MM.1S (cell line): Measurements from ENCODE around the gene NUDT15.

Source experiments
- EZH2 ChIP-seq: fragments of 300-600 bp; sonication (generic); optimal IDR thresholded peaks from 2 replicates; pipeline ENCODE3; 2017; ENCODE audit warnings: low read depth, mild to moderate bottlenecking, antibody characterized with exemption, low read length, mixed read lengths
- TF ChIP-seq, protein P1 (sequence below): fragments of 300-600 bp; sonication (generic); IDR thresholded peaks from 2 replicates; pipeline ENCODE4 v1.5.1; 2016; ENCODE audit warnings: antibody characterized with exemption, low read length, mixed read lengths

DNA sequence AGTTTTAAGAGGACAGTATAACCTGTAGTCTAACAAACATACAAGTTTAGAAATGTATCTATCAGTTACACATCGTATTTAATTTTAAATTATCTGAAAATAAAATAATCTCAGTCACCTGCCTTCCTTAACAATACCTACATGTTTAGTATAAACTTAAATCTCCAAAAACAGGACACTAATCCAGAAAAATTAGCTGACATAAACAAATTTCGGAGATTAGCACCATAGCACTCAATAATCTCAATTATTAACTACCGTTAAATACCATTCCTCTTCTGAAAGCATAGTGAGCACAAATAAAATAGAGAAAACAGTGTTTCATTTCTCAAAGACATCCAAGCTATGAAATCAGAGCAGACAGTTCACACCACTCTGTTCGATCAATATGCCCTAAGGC, 44.2 kb downstream of the NUDT15 start:
- TF ChIP-seq, protein P1, sequence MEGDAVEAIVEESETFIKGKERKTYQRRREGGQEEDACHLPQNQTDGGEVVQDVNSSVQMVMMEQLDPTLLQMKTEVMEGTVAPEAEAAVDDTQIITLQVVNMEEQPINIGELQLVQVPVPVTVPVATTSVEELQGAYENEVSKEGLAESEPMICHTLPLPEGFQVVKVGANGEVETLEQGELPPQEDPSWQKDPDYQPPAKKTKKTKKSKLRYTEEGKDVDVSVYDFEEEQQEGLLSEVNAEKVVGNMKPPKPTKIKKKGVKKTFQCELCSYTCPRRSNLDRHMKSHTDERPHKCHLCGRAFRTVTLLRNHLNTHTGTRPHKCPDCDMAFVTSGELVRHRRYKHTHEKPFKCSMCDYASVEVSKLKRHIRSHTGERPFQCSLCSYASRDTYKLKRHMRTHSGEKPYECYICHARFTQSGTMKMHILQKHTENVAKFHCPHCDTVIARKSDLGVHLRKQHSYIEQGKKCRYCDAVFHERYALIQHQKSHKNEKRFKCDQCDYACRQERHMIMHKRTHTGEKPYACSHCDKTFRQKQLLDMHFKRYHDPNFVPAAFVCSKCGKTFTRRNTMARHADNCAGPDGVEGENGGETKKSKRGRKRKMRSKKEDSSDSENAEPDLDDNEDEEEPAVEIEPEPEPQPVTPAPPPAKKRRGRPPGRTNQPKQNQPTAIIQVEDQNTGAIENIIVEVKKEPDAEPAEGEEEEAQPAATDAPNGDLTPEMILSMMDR, result no peak
- no peak for TF ChIP-seq EZH2
